GM19240 (cell line): ENCODE data around the gene KRTAP12-1.
"Not testable (repeated sequence)": the region's sequence is repeated elsewhere in the genome, so short reads cannot be mapped to it uniquely, and the experiment has no call there.

ENCODE experiments used
- DNase-seq: peaks from one replicate; pipeline ENCODE4 v3.0.0; 2011; ENCODE audit warnings: low spot score; ENCODE audit not compliant: insufficient read length

The KRTAP12-1 gene

DNA sequence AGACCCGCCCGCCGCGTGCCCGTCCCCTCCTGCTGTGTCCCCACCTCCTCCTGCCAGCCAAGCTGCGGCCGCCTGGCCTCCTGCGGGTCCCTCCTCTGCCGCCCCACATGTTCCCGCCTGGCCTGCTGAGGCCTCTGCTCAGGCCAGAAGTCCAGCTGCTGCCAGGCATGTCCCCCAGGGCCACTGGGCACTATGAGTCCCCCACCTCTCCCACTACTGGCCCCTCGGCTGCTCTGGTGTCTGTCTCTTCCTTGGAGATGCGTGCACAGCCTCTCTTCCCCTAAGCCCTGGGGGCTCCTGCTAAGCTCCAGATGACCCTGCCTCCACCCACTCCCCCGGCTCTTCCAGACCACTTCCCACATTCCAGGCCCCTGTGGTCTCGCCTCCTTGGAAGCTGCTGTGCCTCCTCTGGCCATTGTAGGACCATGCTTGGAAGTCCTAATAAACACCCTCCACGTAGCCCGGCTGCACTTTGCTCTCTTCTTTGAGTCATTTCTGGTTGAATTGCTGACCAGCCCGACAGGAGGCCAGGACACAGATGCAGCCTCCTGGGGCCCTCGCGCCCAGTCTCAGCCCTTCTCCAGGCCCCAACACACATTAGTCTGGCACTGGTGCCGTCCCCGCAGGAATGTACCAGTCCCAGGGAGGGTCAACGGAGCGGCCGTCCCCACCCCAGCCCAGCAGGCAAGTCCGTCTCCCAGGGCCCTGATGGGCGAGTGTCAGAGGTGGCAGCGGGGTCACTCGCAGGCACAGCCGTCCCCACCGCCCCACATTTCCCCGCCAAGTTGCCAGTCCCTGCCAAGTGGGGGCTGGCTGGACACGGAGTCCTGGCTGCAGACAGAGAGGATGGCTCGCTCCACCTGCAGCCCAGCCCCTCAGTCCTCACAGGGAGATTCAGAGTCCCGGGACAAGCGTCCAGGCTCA lies 16.1 kb upstream of the KRTAP12-1 start:
- no peak for DNase-seq

DNA sequence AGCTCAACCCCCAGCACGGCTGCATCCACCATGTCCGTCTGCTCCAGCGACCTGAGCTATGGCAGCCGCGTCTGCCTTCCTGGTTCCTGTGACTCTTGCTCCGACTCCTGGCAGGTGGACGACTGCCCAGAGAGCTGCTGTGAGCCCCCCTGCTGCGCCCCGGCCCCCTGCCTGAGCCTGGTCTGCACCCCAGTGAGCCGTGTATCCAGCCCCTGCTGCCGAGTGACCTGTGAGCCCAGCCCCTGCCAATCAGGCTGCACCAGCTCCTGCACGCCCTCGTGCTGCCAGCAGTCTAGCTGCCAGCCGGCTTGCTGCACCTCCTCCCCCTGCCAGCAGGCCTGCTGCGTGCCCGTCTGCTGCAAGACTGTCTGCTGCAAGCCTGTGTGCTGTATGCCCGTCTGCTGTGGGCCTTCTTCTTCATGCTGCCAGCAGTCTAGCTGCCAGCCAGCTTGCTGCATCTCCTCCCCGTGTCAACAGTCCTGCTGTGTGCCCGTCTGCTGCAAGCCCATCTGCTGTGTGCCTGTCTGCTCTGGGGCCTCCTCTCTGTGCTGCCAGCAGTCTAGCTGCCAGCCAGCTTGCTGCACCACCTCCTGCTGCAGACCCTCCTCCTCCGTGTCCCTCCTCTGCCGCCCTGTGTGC lies 15.3 kb upstream of the KRTAP12-1 start, which contains the start of gene KRTAP10-12:
KRTAP10-12 (plus strand) TSS at position 1 of the 639 bp plus-strand sequence; CDS start at position 31, 30 bp downstream.
- not testable (repeated sequence) for DNase-seq

DNA sequence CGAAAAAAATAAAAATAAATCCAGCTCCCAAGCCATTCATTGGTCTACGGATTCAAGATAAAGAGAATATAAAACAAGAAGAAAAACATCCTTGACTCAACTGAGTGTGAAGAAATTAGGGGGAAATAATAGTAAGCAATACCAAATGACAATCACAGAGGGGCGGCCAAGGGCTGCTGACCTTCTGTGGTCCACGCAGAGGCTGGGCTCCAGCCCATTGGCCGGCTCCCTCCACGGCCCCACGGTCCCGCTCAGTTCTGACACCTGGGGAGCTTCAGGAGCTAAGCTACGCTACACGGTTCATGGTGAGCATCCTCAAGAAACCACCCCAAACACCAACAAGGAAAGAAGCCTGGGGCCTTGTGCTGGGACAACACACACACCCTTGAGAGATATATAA lies 14.6 kb upstream of the KRTAP12-1 start:
- no peak for DNase-seq

DNA sequence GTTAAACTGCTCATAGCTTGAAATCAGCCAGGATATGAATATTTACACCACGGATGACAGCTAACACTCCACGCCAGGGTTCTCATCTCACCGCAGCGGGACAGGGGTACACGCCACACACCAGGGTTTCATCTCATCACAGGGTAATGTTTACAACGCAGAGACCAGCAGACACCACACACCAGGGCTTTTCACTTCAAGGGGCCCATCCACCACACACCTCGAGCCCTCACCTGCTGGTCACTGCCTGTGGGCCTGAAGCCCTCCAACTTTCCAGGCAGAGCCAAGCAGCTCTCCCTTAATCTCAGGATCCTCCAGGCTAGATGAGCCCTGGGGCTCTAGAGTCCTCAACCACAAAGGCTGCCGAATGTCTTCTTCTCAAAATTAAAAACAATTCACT lies 13.7 kb upstream of the KRTAP12-1 start:
- no peak for DNase-seq

DNA sequence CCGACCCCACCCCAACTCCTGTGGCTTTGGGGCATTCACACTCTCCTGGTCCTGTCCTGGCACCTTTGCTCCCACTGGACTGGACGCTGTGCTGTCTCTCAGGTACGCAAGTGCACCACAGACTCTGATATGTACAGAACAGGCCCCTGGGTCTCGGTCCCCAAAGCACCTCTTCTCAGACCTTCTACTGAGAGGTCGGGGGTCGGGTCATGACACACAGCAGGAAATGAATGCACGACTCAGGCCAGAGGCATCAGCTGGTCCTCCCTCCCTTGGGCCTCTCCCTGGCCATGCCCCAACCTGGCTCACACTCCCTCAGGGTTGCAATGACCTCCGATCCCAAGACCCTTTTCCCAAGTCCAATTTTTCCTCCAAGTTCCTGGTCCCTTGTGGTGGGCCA lies 13.2 kb upstream of the KRTAP12-1 start:
- DNase-seq: no peak

DNA sequence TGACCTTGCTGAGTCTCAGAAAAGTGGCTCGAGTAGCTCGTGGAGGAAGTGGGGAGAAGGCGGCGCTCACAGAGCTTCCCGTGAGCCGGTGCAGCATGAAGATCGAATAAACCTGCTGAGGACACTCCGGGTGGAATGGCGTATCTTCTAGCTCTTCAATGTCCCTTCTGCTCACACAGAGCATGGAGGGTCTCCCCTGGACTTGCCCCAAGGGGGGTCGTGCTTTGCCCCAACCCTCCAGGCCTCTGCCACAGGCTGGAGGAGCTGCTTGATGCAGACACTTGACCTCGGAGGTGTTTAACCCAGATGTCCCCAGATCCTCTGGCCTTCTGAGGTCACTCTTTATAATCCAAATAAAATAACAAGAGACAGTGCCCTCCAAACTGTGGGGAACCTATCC lies 12.8 kb upstream of the KRTAP12-1 start:
- no peak for DNase-seq

DNA sequence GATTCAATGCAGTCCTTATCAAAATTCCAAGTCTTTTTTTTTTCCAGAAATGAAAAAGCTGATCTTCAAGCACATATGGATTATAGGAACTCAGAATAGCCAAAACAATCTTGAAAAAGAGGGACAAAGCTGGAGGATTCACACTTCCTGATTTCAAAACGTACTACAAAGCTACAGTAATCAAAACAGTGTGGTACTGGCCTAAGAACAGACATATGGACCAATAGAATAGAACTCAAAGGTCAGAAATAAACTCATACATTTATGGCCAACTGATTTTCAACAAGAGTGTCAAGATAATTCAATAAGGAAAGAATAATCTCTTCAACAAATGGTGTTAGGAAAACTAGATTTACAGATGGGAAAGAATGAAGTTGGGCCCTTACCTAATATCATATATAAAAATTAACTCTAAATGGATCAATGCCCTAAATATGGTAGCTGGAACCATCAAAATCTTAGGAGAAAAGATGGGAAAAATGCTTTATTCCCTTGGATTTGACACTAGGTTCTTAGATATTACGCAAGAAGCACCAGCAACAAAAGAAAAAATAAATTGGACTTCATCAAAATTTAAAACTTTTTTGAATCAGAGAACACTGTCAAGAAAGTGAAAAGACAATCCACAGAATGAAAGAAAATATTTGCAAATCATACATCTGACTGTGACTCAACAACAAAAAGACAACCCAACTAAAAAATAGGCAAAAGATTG lies 11.0 kb upstream of the KRTAP12-1 start:
- no peak for DNase-seq

DNA sequence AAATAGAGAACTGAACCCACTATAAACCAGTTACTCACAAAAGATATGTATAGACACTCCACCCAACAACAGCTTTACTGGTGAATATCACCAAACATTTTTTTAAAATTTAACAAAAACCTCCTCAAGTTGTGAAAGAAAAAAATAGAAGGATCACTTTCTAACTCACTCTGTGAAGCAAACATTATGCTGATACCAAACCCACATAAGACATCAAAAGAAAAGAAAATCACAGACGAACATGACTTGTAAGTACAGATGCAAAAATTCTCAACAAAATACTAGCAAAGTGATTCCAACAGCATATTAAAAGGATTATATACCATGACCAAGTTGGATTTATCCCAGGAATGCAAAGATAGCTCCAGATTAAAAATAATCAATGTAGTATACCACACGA lies 9.7 kb upstream of the KRTAP12-1 start:
- DNase-seq: no peak

DNA sequence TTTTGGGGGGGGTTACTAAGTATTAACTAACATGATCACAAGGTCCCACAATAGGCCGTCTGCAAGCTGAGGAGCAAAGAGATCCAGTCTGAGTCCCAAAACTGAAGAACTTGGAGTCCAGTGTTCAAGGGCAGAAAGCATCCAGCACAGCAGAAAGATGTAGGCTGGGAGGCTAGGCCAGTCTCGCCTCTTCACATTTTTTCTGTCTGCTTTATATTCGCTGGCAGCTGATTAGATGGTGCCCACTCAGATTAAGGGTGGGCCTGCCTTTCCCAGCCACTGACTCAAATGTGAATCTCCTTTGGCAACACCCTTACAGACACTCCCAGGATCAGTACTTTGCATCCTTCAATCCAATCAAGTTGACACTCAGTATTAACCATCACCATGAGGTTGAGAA lies 7.8 kb upstream of the KRTAP12-1 start:
- not testable (repeated sequence) for DNase-seq

DNA sequence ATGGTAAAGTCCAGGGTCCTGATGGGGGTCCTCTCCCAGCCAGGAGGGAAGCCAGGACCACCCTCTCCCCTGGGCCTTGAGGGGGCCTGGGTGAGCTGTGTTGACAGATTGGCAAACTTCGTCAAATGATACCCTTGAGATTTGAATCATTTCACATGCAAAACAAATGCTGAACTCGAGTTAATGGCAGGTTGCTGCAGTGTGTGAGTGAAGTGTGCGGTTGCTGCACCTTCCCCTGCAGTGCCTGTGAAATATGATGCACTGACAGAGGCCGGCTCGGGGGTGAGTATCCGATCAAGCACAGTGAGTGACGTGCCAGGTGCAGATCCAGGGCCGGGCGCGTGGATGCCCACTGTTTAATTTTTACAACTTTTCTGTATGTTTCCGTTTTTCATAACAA lies 5.7 kb upstream of the KRTAP12-1 start:
- no peak for DNase-seq

DNA sequence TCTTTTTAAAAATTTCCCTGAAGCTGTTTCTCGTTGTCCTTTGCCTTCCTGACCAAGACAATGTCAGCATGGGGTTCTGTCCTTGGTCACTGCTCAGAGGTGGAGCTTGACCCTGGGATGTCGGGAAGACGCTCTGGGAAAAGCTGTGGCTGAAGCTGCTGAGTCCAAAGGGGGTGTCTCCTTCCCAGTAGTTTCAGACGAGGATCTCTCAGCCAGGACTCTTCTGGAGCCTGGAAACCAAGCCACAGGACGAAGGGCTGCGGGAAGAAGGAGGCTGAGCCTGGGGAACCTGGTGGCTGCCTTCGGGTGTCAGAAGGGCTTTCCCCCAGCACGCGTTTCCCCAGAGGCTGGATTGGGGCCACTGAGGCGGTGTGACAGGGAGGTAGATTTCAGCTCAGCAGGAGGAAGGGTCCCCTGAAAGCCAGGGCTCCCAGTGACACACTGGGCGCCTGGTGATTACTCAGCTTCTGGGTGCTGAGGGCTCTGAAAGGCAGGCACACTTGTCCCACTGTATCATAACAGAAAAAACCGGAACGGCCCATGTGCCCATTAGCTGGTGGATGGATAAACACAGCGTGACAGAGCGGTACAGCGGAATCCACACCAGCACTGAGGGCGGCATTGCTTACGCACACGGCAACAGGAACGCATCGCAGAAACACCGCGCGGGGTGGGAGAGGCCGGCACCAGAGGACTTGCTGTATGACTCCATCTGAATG lies 5.0 kb upstream of the KRTAP12-1 start:
- DNase-seq: no peak

DNA sequence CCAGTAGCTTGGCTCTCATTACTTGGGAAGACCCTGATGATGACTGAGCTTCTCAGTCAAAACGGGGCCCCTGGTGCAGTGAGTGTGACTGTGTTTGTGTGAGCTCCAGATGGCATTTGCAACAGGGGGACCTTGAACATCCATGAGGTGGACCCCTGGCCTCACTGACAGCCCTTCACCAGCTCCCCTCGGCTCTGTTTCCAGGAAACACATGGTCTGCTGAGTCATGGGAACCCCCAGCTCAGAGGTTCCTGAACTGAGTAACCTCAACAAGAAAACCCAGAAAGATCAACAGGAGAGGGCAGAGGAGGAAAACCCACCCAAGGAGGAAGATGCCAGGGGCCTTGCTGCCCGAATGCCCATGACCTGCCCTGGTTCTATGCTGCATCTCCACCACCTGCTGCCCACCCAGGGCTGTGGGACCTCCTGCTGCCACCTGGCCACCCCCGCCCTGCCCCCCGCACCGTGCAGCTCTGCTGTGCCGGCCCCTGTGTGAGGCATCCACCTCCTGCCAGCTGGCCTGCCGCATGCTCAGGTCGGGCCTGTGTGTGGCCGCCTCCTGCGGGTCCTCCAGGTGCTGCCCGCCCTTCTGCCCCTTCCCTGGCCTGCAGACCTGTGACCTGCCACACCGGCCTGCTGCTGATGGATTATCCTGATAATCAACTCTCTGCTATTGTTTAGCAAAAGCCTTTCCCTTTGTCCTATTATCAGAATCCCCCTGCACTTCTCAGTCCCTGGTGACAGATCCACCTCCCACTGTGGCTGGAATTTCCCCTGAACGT lies 4.2 kb upstream of the KRTAP12-1 start:
- no peak for DNase-seq

DNA sequence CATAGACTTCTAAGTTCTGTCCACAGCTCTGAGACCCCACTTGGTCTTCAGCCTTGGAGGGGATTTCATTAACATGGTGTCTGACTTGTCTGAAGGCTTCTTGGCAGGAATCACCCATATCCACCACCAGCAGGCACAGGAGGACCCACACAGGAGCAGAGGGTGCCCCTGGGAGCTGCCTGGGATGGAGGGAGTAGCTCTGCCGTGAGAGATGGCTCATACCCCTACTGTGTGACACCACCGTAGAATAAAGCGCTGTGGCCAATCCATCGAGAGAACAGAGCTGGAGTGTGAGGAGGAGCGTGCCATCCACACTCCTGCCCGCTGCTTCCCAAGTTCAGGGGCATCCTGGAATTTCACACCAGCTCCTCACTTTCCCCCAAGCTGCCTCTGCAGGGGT lies 3.1 kb upstream of the KRTAP12-1 start:
- DNase-seq: not testable (repeated sequence)

DNA sequence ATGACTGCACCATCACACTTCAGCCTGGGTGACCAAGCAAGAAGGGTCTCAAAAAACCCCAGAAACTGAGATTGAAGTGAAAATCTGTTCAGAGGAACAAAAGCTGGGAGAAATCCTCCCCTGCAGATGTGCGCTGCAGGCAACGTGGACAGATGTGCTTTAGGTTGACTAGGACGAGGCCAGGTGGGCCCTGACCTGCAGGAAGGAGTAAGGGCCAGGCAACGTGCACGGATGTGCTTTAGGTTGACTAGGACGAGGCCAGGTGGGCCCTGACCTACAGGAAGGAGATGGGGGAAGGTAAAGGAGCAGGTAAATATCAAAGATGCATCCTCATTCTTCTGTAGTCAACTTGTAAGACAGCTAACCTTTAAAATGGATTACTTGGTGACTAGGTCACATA lies 2.5 kb upstream of the KRTAP12-1 start:
- DNase-seq: no peak

DNA sequence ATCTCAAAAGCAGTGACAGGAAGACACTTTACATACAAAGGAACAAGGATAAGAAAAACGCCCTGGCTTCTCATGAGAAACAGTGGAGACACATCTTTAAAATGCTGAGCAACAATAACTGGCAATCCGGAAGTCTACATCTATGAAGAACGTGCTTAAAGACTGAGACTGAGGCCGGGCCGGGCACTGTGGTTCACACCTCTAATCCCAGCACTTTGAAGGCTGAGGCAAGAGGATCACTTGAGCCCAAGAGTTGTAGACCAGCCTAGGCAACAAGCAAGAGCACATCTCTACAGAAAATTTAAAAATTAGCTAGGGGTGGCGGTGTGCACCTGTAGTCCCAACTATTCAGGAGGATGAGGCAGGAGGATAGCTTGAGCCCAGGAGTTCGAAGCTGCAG lies 2.1 kb upstream of the KRTAP12-1 start:
- no peak for DNase-seq

DNA sequence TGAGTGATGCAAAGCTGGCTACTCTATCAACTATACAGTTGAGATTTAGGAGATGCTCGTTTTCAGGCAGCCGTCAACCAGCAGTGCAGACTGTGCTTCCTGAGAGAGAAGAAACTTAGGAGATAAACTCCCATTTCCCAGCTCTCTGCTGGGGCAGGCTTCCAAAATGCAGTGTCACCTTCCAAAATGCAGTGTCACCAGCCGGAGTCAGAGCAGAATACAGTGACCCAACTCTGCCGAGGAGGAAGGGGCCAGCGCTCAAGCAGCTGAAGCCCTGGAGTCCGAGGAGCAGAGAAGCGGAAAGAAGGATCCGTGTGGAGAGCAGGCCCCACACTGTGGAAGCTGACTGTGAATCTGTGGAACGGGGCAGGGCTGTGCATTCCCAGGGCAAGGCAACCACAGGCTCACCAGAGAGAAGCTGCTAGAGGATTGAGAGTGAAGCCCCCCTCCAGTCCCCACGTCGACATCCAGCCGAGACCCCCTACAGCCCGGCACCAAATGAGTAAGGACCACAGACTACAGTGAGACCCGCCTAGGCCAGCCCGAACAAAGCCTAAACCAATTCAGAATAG lies 703 bp upstream of the KRTAP12-1 start:
- no peak for DNase-seq

DNA sequence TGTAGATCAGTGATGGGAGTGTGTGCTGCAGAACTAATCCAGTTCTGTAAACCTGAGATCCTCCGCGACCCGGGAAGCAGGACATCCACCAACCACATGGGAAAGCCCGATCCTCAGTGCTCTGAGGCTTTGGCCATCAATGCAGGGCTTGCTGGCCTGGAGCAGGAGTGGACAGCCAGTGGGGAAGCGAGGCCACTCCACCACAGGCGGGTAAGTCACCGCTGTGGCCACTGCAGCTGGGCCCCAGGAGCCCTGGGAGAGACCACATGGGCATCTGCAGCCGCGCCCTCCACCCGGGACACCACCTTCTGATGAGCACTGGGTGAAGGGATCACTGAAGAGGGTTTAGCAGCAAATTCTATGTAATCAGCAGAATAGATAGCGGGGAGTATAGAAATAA lies 811 bp downstream of the KRTAP12-1 start:
- DNase-seq: no peak

DNA sequence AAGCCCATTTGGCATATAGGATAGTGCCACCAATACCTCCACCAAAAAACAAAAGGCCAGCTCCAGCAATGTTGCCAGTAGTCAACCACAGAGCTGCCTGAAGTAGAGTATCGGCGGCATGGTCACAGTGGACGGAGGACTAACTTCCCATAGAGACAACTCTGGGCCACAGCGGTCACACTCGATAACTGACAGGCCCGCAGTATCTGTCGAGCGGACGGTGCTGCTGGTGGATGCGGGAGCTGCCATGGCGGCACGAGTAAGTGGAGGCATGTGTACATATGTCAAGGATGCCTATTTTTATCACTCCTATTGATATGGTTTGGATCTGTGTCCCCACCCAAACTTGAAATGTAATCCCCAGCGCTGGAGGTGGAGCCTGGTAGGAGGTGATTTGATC lies 4.1 kb downstream of the KRTAP12-1 start:
- DNase-seq: no peak

DNA sequence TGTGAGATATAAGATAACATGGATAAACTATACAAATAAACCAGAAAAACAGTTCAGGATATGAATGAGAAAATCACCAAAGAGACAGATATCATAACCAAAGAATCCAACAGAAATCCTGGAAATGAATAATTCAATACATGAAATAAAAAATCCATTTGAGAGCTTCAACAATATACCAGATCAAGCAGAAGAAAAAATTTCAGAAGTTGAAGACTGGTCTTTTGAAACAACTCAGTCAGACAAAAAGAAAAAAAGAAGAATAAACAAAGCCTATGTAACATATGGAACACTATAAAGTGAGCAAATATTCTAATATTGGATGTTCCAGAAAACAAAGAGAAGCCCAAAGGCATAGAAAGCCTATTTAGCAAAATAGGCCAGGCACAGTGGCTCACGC lies 10.1 kb downstream of the KRTAP12-1 start:
- no peak for DNase-seq
